ENCODE results near the gene P2RX6. TPM values are rescaled to one million over a fixed set of nuclear protein-coding genes. Genes with fewer than 3 reads are reported as not detected.
"Not testable (repeated sequence)": the region's sequence is repeated elsewhere in the genome, so short reads cannot be mapped to it uniquely, and the experiment has no call there.

Gene P2RX6
- total RNA-seq, 1 donor from 2014 or later: 1.5 TPM

DNA sequence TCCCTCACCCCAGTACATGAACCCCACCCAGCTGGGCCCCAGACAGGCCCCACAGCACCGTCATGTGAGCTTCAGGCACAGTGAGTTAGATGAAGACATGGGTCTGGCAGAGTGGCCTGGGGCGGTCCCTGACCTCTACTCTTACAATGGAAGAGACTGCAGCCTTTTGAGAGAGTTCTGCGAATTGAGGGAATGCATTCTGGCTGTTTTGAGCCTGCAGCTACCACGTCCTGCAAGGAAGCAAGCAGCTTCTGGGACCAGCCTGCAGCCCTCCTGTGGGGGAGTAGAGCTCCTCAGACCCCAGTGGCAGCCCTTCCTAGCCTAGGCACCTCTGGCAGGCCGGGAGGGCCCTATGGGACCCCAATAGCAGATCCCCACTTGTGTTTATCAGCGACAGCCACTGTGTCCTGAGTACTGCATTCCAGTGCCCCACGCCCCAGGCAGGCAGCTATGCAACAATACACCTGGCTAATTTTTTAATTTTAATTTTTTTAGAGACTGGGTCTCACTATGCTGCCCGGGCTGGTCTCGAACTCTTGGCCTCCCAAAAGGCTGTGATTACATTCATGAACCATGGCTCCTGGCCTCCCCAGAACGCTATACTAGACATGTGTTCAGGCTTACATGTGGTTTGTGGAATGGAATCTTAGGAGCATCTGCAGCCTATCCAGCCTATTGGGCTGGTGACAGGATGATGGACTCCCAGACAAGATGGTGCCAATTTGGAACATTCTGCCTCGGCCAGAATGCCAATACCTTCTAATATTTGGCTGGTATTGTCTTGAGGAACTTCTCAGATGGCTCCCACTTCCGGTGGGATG is 18.1 kb downstream of the P2RX6 start:
- Mint-ChIP-seq H3K4me1 (ENCODE audit: low read depth, unreplicated experiment) (peaks cover 6% of the 10 kb centered on the region), H3K36me3 (ENCODE audit: unreplicated experiment) (no peaks in the 10 kb centered on the region), H3K9me3 (ENCODE audit: unreplicated experiment) (peaks cover 12% of the 10 kb centered on the region), H3K27me3 (ENCODE audit: unreplicated experiment) (peaks cover 12% of the 10 kb centered on the region), H3K4me3 (ENCODE audit: unreplicated experiment) (no peak overlapping the region), H3K27ac (ENCODE audit: unreplicated experiment) (no peak overlapping the region)
- no peak for DNase-seq
- TF ChIP-seq, protein P1, sequence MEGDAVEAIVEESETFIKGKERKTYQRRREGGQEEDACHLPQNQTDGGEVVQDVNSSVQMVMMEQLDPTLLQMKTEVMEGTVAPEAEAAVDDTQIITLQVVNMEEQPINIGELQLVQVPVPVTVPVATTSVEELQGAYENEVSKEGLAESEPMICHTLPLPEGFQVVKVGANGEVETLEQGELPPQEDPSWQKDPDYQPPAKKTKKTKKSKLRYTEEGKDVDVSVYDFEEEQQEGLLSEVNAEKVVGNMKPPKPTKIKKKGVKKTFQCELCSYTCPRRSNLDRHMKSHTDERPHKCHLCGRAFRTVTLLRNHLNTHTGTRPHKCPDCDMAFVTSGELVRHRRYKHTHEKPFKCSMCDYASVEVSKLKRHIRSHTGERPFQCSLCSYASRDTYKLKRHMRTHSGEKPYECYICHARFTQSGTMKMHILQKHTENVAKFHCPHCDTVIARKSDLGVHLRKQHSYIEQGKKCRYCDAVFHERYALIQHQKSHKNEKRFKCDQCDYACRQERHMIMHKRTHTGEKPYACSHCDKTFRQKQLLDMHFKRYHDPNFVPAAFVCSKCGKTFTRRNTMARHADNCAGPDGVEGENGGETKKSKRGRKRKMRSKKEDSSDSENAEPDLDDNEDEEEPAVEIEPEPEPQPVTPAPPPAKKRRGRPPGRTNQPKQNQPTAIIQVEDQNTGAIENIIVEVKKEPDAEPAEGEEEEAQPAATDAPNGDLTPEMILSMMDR (IDR thresholded peaks at IDR 0.05; ENCODE audit: partially characterized antibody, unreplicated experiment): no peak

DNA sequence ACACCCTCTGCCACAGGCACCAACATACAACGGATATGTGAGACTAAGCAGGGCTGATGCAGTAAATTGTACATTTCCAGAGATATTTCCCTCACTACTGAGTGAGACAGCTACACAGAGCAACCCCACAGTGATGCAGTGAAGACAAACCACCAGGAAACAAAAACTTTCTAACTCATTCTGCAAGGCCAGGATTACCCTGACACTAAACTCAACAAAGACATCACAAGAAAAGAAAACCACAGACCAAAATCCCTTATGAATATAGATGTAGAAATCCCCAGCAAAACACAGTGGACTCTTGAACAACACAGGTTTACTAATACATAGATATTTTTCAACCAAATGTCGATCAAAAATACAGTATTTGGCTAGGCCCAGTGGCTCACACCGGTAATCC is 18.9 kb downstream of the P2RX6 start:
- DNase-seq: no peak
- no peak overlapping the region for H3K4me3 Mint-ChIP-seq (ENCODE audit: unreplicated experiment)
- H3K27me3 Mint-ChIP-seq (ENCODE audit: unreplicated experiment): peaks cover 14% of the 10 kb centered on the region
- TF ChIP-seq, protein P1 (IDR thresholded peaks at IDR 0.05; ENCODE audit: partially characterized antibody, unreplicated experiment): no peak
- peaks cover 8% of the 10 kb centered on the region for H3K4me1 Mint-ChIP-seq (ENCODE audit: low read depth, unreplicated experiment)
- no peaks in the 10 kb centered on the region for H3K36me3 Mint-ChIP-seq (ENCODE audit: unreplicated experiment)
- no peak overlapping the region for H3K27ac Mint-ChIP-seq (ENCODE audit: unreplicated experiment)
- H3K9me3 Mint-ChIP-seq (ENCODE audit: unreplicated experiment): peaks cover 12% of the 10 kb centered on the region

DNA sequence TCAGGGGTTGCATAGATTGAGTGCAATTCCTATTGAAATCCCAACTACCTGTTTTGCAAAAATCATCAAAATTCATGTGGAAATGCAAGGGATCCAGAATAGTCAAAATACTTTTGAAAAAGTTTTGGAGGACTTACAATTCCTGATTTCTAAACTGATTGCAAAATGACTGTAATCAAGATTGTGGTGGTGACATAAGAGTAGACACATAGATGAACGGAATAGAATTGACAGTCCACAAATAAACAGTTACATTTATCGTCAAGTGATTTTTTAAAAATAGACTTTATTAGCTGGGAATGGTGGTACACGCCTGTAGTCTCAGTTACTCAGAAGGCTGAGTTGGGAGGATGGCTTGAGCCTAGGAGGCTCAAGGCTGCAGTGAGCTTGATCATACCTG is 20.0 kb downstream of the P2RX6 start:
- TF ChIP-seq, protein P1 (IDR thresholded peaks at IDR 0.05; ENCODE audit: partially characterized antibody, unreplicated experiment): no peak

DNA sequence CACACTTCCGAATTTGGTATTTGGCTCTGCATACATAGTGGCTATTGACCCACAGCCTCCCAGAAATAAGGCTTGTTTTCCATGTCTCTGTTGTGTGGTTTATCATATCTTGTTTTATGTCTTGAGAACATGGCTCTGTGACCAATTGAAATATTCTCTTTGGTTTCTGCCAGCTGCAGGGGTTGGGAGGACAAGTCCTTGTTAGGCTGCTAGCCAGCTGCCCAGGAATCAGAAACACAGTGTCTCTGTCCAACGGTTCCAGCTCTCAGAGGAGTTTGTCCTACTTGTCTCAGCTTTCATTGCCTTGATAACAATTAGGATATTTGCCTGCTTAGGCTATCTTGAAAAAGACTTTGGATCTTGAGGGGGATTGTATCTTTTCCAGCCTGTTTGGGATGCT is 23.4 kb downstream of the P2RX6 start:
- H3K36me3 Mint-ChIP-seq (ENCODE audit: unreplicated experiment): no peaks in the 10 kb centered on the region

More for the DNA sequence above, 20.0 kb downstream of the P2RX6 start:
- Mint-ChIP-seq H3K4me3 (ENCODE audit: unreplicated experiment) (no peak overlapping the region), H3K27me3 (ENCODE audit: unreplicated experiment) (peaks cover 14% of the 10 kb centered on the region), H3K36me3 (ENCODE audit: unreplicated experiment) (no peaks in the 10 kb centered on the region), H3K4me1 (ENCODE audit: low read depth, unreplicated experiment) (peaks cover 2% of the 10 kb centered on the region), H3K27ac (ENCODE audit: unreplicated experiment) (no peak overlapping the region), H3K9me3 (ENCODE audit: unreplicated experiment) (peaks cover 9% of the 10 kb centered on the region)
- DNase-seq: no peak

DNA sequence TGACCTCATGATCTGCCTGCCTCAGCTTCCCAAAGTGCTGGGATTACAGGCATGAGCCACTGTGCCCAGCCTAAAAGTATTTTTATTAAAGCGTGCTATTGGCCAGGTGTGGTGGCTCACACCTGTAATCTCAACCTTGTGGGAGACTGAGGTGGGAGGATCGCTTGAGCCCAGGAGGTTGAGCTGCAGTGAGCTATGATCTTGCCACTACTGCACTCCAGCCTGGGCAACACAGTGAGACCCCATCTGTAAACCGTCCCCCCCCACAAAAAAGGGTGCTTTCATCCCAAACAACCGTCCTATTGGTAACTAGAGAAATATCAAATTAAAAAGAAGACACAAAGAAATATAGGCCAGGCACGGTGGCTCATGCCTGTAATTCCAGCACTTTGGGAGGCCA is 24.2 kb downstream of the P2RX6 start:
- H3K9me3 Mint-ChIP-seq (ENCODE audit: unreplicated experiment); H3K36me3 Mint-ChIP-seq (ENCODE audit: unreplicated experiment); DNase-seq; H3K27ac Mint-ChIP-seq (ENCODE audit: unreplicated experiment); H3K4me3 Mint-ChIP-seq (ENCODE audit: unreplicated experiment): not testable (repeated sequence)
- Mint-ChIP-seq H3K27me3 (ENCODE audit: unreplicated experiment) (peaks cover 11% of the 10 kb centered on the region), H3K4me1 (ENCODE audit: low read depth, unreplicated experiment) (peaks cover 12% of the 10 kb centered on the region)

More for the DNA sequence above, 23.4 kb downstream of the P2RX6 start:
- TF ChIP-seq, protein P1 (IDR thresholded peaks at IDR 0.05; ENCODE audit: partially characterized antibody, unreplicated experiment): no peak
- H3K27me3 Mint-ChIP-seq (ENCODE audit: unreplicated experiment): peaks cover 10% of the 10 kb centered on the region
- H3K4me3 Mint-ChIP-seq (ENCODE audit: unreplicated experiment): no peak overlapping the region
- H3K4me1 Mint-ChIP-seq (ENCODE audit: low read depth, unreplicated experiment): peaks cover 5% of the 10 kb centered on the region
- H3K9me3 Mint-ChIP-seq (ENCODE audit: unreplicated experiment): peaks cover 4% of the 10 kb centered on the region
- DNase-seq: no peak
- H3K27ac Mint-ChIP-seq (ENCODE audit: unreplicated experiment): no peak overlapping the region

All from glutamatergic neuron (in vitro differentiated cells).